ENCODE results near the gene RSPO3.
"Not testable (repeated sequence)": the region's sequence is repeated elsewhere in the genome, so short reads cannot be mapped to it uniquely, and the experiment has no call there.

DNA sequence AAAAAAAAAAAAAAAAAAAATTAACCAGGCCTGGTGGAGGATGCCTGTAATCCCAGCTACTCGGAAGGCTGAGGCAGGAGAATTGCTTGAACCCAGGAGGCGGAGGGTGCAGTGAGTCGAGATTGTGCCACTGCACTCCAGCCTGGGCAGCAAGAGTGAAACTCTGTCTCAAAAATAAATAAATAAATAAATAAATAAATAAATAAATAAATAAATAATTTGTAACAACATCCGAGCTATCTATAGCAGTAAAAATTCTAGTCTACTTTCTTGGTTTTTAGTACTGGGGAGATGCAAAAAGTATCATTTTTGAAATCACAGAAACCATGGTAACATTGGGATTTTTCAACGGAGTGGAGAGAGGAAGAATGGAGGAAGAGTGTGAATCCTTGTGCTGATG is 21.0 kb upstream of the RSPO3 start:
- not testable (repeated sequence) for TF ChIP-seq CTCF (conservative IDR thresholded peaks at IDR 0.05; ENCODE audit: low read depth, low read length); RAD21 (IDR thresholded peaks at IDR 0.05; ENCODE audit: low read length); MXI1 (IDR thresholded peaks at IDR 0.05; ENCODE audit: borderline replicate concordance, low read depth, low read length); POLR2A (IDR thresholded peaks at IDR 0.05; ENCODE audit: low read depth, low read length); CHD1 (IDR thresholded peaks at IDR 0.05; ENCODE audit: low read depth, low read length); RCOR1 (IDR thresholded peaks at IDR 0.05; ENCODE audit: insufficient replicate concordance, low read length); FOS (IDR thresholded peaks at IDR 0.05; ENCODE audit: low read depth, low read length); CEBPB (IDR thresholded peaks at IDR 0.05; ENCODE audit: low read depth, low read length); MAFK (IDR thresholded peaks at IDR 0.05; ENCODE audit: low read depth, low read length); SMC3 (IDR thresholded peaks at IDR 0.05; ENCODE audit: low read depth, low read length); MAZ (IDR thresholded peaks at IDR 0.05; ENCODE audit: borderline replicate concordance, low read depth, low read length); BHLHE40 (IDR thresholded peaks at IDR 0.05; ENCODE audit: low read depth, low read length)
- TF ChIP-seq, protein P1, sequence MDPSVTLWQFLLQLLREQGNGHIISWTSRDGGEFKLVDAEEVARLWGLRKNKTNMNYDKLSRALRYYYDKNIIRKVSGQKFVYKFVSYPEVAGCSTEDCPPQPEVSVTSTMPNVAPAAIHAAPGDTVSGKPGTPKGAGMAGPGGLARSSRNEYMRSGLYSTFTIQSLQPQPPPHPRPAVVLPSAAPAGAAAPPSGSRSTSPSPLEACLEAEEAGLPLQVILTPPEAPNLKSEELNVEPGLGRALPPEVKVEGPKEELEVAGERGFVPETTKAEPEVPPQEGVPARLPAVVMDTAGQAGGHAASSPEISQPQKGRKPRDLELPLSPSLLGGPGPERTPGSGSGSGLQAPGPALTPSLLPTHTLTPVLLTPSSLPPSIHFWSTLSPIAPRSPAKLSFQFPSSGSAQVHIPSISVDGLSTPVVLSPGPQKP (IDR thresholded peaks at IDR 0.05; ENCODE audit: borderline replicate concordance, low read depth, low read length), result not testable (repeated sequence)
- TF ChIP-seq, protein P2, sequence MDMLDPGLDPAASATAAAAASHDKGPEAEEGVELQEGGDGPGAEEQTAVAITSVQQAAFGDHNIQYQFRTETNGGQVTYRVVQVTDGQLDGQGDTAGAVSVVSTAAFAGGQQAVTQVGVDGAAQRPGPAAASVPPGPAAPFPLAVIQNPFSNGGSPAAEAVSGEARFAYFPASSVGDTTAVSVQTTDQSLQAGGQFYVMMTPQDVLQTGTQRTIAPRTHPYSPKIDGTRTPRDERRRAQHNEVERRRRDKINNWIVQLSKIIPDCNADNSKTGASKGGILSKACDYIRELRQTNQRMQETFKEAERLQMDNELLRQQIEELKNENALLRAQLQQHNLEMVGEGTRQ (IDR thresholded peaks at IDR 0.05; ENCODE audit: low read depth, low read length), result not testable (repeated sequence)

Data from IMR-90 (cell line).